ENCODE measurements around the gene POU2AF2.
"Not testable (repeated sequence)": the region's sequence is repeated elsewhere in the genome, so short reads cannot be mapped to it uniquely, and the experiment has no call there.

POU2AF2 gene

GRCh38 chr11:111303461-111303860 lies 57.9 kb downstream of the POU2AF2 start:
- no peak for DNase-seq (ENCODE audit: low read depth in 2 of 2)

GRCh38 chr11:111305162-111305802 lies 59.8 kb downstream of the POU2AF2 start:
- DNase-seq (ENCODE audit: low read depth in 2 of 2) = no peak

- no peak for DNase-seq (ENCODE audit: low read depth in 2 of 2)
These were observed 60.4 kb downstream of the POU2AF2 start for GRCh38 chr11:111305876-111306275.

- DNase-seq (ENCODE audit: low read depth in 2 of 2) = no peak
These were observed 60.8 kb downstream of the POU2AF2 start for GRCh38 chr11:111306321-111306720.

- no peak for DNase-seq (ENCODE audit: low read depth in 2 of 2)
These were observed 62.1 kb downstream of the POU2AF2 start for GRCh38 chr11:111307472-111308108.

GRCh38 chr11:111308140-111308539 lies 62.6 kb downstream of the POU2AF2 start:
- no peak for DNase-seq (ENCODE audit: low read depth in 2 of 2)

- no peak for DNase-seq (ENCODE audit: low read depth in 2 of 2)
These were observed 63.8 kb downstream of the POU2AF2 start for GRCh38 chr11:111309215-111309915.

GRCh38 chr11:111310088-111310487 lies 64.6 kb downstream of the POU2AF2 start:
- DNase-seq (ENCODE audit: low read depth in 2 of 2) = no peak

- no peak for DNase-seq (ENCODE audit: low read depth in 2 of 2)
These were observed 65.2 kb downstream of the POU2AF2 start for GRCh38 chr11:111310723-111311122.

- no peak for DNase-seq (ENCODE audit: low read depth in 2 of 2)
These were observed 66.6 kb downstream of the POU2AF2 start for GRCh38 chr11:111312076-111312475.

GRCh38 chr11:111319296-111319695 lies 73.8 kb downstream of the POU2AF2 start:
- DNase-seq (ENCODE audit: low read depth in 2 of 2) = no peak

GRCh38 chr11:111320199-111320598 lies 74.7 kb downstream of the POU2AF2 start:
- DNase-seq (ENCODE audit: low read depth in 2 of 2) = not testable (repeated sequence)

GRCh38 chr11:111320728-111321568 lies 75.4 kb downstream of the POU2AF2 start:
- DNase-seq (ENCODE audit: low read depth in 2 of 2) = no peak

GRCh38 chr11:111322534-111322933 lies 77.0 kb downstream of the POU2AF2 start:
- DNase-seq (ENCODE audit: low read depth in 2 of 2) = no peak

GRCh38 chr11:111324277-111324720 lies 78.8 kb downstream of the POU2AF2 start:
- DNase-seq (ENCODE audit: low read depth in 2 of 2) = no peak

GRCh38 chr11:111325259-111325658 lies 79.7 kb downstream of the POU2AF2 start:
- no peak for DNase-seq (ENCODE audit: low read depth in 2 of 2)

GRCh38 chr11:111326824-111327223 lies 81.3 kb downstream of the POU2AF2 start:
- DNase-seq (ENCODE audit: low read depth in 2 of 2) = no peak

- no peak for DNase-seq (ENCODE audit: low read depth in 2 of 2)
These were observed 82.5 kb downstream of the POU2AF2 start for GRCh38 chr11:111327908-111328624.

GRCh38 chr11:111329306-111330204 lies 84.0 kb downstream of the POU2AF2 start:
- no peak for DNase-seq (ENCODE audit: low read depth in 2 of 2)

GRCh38 chr11:111330234-111330893 lies 84.8 kb downstream of the POU2AF2 start:
- DNase-seq (ENCODE audit: low read depth in 2 of 2) = no peak

Data from stimulated activated CD8-positive, alpha-beta memory T cell treated with anti-CD3 and anti-CD28 coated beads, Interleukin-2, amount 100 ng/mL, for 48 hours (primary cell).